Choroid plexus epithelial cell (primary cell): ENCODE data around the gene JPH4.
"Not testable (repeated sequence)": the region's sequence is repeated elsewhere in the genome, so short reads cannot be mapped to it uniquely, and the experiment has no call there.

ENCODE experiments used
- DNase-seq: peaks from one replicate; pipeline ENCODE4 v3.0.0-alpha.2; 2010; ENCODE audit warnings: low read depth
- H3K4me3 ChIP-seq: 2 replicates; pipeline ENCODE4 v1.5.1; 2011; ENCODE audit warnings: low read depth, mild to moderate bottlenecking, control low read depth, low read length, moderate library complexity
- CTCF ChIP-seq: conservative IDR thresholded peaks from 2 replicates; pipeline ENCODE4 v1.5.1; 2011; ENCODE audit warnings: low read depth, mild to moderate bottlenecking, control low read depth, inconsistent platforms, low read length, moderate library complexity

The JPH4 gene

GRCh38 chr14:23602181-23603095 lies 23.8 kb upstream of the JPH4 start:
- no peak for TF ChIP-seq CTCF
- DNase-seq = no peak
- no peak overlapping the region for H3K4me3 ChIP-seq

GRCh38 chr14:23601845-23602180 lies 23.2 kb upstream of the JPH4 start:
- no peak for DNase-seq
- H3K4me3 ChIP-seq = no peak overlapping the region
- no peak for TF ChIP-seq CTCF

- no peak for DNase-seq
- TF ChIP-seq CTCF = no peak
- no peak overlapping the region for H3K4me3 ChIP-seq
Measured at GRCh38 chr14:23601424-23601823, 22.8 kb upstream of the JPH4 start.

GRCh38 chr14:23600806-23601205 lies 22.2 kb upstream of the JPH4 start:
- DNase-seq = no peak
- no peak for TF ChIP-seq CTCF
- no peak overlapping the region for H3K4me3 ChIP-seq

GRCh38 chr14:23600322-23600707 lies 21.7 kb upstream of the JPH4 start:
- no peak overlapping the region for H3K4me3 ChIP-seq
- no peak for TF ChIP-seq CTCF
- no peak for DNase-seq

GRCh38 chr14:23594191-23594590 lies 15.6 kb upstream of the JPH4 start:
- H3K4me3 ChIP-seq, DNase-seq: not testable (repeated sequence)

GRCh38 chr14:23590198-23590597 lies 11.6 kb upstream of the JPH4 start:
- TF ChIP-seq CTCF = no peak
- DNase-seq = no peak

More at GRCh38 chr14:23590198-23590597, 11.6 kb upstream of the JPH4 start:
- no peak overlapping the region for H3K4me3 ChIP-seq
